Ureter (tissue), 1 donor: Measurements from ENCODE around the gene ZFPL1. TPM values are rescaled to one million over a fixed set of nuclear protein-coding genes. Genes with fewer than 3 reads are reported as not detected.

ENCODE experiments used
- DNase-seq: peaks from one replicate; pipeline ENCODE4 v3.0.0-alpha.2; 2020; ENCODE audit warnings: low spot score
- total RNA-seq: library from RNA; stranded (reverse); gene quantifications from one replicate; pipeline ENCODE4 v1.2.4, GENCODE V29; 2023
- donor health status: DM: yes; HTN: yes; CAD: no.

The ZFPL1 gene
- total RNA-seq, 1 donor from 2014 or later: 33.7 TPM

GRCh38 chr11:65090628-65091027, 6.6 kb downstream of the ZFPL1 start:
- DNase-seq: no peak

DNA sequence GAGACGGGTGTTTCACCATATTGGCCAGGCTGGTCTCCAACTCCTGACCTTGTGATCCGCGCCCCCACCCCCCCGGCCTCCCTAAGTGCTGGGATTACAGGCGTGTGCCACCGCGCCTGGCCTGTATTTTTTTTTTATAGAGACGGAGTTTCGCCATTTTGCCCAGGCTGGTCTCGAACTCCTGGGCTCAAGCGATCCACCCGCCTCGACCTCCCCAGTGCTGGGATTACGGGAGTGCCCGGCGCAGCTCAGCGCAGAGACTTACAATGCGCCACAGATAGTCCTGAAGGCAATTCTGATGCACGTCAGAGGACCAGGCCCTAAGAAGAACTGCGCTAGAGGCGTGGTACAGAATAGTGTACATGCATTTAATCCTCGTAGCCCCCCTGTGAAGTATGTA, 11.4 kb downstream of the ZFPL1 start:
- DNase-seq: no peak

DNA sequence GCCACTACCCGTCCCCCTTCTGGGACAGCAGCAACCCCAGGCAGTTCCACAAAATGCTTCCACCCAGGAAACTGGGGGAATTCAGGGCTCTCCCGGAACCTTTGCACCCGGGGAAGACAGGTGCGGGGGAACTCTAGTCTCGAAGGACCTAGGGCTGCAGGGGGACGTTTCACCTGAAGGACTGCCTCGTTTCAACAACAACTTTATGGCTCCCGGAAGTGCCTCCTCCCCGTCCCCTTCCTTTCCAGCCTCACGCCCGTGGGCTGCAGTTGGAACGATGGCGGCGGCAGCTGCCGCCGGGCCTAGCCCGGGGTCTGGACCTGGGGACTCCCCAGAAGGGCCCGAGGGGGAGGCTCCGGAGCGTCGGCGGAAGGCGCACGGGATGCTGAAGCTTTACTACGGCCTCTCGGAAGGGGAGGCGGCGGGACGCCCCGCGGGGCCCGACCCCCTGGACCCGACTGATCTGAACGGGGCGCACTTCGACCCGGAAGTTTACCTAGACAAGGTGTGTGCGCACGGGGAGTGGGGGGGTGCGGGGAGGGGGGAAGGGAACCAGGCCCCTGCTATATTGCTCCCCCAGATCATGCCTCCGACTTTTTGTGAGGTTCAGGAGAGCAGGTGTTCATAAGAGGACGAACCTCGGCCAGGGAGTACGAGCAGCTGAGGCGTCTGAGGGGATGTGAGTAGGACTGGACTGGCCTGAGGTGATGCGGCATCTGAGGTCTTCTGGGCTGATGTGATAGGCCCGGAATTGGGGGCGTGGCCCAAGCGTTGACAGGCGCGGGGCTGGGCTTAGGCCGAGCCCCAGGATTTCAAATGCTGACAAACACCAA, 12.2 kb downstream of the ZFPL1 start, which contains the start of gene VPS51:
TSS of gene VPS51 (plus strand) at position 241 of the 833 bp plus-strand sequence. CDS start at position 278, 37 bp downstream.
- peak; percentile 91 for DNase-seq

- DNase-seq: no peak
Measured at GRCh38 chr11:65096926-65097325, 12.9 kb downstream of the ZFPL1 start.

DNA sequence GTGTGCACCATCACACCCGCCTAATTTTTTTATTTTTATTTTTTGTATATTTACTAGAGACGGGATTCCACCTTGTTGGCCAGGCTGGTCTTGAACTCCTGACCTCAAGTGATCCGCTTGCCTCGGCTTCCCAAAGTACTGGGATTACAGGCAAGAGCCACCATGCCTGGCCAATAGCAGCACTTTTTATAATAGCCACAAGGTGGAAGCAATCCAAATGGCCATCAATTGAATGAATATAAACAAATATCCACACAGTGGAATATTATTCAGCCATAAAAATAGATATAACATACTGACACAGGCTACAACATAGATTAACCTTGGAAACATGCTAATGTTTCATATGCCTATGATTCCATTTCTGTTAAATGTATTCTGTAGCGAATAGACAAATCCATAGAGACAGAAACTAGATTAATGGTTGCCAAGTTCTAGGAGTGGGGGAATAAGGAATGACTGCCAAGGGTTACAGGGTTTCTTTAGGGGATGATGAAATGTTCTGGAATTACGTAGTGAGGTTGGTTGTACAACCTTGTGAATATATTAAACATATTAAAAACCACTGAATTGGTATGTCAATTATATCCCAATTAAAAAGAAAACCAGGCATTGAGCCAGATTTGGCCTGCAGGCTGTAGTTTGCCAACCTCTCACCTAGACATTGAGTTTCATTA, 16.8 kb downstream of the ZFPL1 start:
- no peak for DNase-seq

DNA sequence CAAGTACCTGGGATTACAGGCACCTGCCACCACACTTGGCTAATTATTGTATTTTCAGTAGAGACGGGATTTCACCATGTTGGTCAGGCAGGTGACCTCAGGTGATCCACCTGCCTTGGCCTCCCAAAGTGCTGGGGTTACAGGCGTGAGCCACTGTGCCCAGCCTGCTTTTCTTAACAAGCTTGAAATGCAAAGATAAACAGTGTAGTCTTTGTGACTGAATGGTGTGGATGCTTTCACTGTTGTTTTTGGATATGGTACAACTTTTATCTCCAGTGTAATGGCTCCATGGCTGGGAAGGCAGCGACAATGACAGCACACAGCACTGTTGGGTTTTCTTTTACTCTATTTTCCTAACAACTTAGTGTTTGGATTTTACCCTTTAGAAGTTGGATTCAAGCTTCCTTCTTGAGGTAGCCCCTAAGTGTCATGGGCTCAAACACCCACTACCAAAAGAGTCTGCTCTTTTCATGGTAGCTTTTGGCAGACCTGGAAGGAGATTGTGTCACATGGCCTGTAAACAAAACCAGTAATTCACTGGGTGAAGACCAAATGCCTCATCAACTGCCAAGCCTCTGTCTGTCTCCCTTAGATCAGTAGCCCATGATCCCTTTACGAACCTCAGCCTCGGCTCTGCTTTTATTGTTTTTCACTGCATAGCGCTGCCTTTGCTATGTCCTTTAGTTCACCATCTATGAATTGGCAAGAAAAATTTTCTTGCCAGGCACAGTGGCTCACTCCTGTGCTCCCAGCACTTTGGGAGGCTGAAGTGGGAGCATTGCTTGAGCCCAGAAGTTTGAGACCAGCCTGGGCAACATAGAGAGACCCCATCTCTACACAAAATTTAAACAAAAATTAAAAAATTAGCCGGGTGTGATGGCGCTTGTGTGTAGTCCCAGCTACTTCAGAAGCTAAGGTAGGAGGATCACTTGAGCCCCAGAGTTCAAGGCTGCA, 18.4 kb downstream of the ZFPL1 start:
- no peak for DNase-seq

- no peak for DNase-seq
Measured at GRCh38 chr11:65103476-65103875, 19.5 kb downstream of the ZFPL1 start.

DNA sequence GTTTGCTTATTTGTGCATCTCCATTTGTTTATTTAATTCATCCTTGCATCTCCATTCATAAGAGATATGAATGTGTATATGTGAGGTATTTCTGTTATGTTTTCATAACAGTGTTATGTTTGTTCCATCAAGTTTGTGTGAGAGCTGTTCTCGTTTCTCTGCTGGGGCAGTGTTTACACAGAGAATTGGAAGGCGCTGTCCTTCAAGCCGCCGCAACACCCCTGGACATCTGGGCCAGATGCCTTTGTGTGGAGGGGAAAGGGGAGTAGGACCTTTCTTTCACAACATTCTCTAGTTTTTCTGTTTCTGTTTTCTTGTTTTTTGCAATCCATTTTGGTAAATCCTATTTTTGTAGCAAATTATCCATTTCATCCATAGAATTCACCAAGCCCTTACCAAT, 20.6 kb downstream of the ZFPL1 start:
- DNase-seq: no peak

GRCh38 chr11:65107078-65107477, 23.1 kb downstream of the ZFPL1 start:
- no peak for DNase-seq

GRCh38 chr11:65107751-65108468, 23.9 kb downstream of the ZFPL1 start:
- no peak for DNase-seq

- DNase-seq: no peak
Measured at GRCh38 chr11:65108469-65109123, 24.6 kb downstream of the ZFPL1 start.

- no peak for DNase-seq
Measured at GRCh38 chr11:65109231-65110198, 25.5 kb downstream of the ZFPL1 start.

- peak; percentile 93 for DNase-seq
Measured at GRCh38 chr11:65110354-65110861, 26.4 kb downstream of the ZFPL1 start.

DNA sequence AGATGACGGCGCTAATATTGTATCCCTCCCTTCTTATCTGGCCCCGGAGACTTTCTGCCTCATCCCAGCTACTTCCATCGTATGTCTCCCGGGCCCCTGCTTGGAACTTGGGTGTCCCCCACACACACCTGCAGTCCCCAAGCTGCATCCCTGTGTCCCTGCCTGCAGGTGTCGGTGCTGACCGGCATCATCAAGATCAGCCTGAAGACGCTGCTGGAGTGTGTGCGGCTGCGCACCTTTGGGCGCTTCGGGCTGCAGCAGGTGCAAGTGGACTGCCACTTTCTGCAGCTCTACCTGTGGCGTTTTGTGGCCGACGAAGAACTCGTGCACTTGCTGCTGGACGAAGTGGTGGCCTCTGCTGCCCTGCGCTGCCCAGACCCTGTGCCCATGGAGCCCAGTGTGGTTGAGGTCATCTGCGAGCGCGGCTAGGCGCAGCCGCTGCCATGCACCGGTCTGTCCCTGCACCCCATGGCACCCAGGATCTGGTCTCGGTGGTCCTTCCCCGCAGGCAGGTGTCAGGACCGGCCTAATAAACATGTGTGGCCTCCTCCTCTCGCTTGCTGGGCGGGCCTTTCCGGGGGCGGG, 27.2 kb downstream of the ZFPL1 start:
- no peak for DNase-seq

- DNase-seq: peak; percentile 96
Measured at GRCh38 chr11:65111744-65112545, 27.9 kb downstream of the ZFPL1 start, which contains the start of gene TM7SF2. Gene TM7SF2 (plus strand): TSS chr11:65111872. CDS start chr11:65112016, 144 bp downstream.

DNA sequence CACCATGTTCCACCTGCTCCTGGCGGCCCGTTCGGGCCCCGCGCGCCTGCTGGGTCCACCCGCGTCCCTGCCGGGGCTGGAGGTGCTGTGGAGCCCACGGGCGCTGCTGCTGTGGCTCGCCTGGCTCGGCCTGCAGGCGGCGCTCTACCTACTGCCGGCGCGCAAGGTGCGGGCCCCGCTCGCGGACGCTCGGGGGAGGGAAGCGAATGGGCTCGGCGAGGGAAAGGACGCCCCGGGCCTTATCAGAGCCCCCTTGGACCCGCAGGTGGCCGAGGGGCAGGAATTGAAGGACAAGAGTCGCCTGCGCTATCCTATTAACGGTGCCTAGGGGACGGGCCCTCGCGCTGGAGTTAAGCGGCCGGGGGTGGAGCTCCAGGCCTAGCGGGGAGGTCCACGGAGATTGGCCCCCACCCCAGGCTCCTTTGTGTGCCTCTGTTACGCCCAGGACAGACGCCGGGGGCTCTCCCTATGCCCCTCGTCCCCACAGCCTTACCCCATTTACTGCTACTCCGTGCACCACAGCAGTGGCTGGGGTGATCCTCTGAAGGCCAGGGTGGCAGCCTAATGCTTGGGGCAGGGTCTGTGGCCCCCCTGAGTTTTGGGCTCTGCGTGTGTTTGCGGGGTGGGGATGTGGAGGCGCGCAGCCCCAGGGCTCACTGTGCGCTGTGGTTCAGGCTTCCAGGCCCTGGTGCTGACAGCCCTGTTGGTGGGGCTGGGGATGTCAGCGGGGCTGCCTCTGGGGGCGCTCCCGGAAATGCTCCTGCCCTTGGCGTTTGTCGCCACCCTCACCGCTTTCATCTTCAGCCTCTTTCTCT, 28.7 kb downstream of the ZFPL1 start:
- DNase-seq: no peak

DNA sequence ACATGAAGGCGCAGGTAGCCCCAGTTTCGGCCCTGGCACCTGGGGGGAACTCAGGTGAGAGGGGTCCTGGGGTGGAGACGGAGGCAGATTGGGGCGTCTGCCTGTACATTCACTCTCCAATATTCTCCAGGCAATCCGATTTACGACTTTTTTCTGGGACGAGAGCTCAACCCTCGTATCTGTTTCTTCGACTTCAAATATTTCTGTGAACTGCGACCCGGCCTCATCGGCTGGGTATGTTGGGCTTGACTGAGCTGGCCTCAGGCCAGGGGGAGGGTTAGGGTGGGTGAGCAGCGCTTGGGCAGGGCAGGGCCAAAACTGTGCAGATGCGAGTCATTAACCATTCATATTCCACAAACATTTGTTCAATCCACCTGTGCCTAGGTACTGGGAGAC, 29.3 kb downstream of the ZFPL1 start:
- DNase-seq: no peak
